Thyroid gland (tissue), 4 donors: ENCODE results near the gene SCGB1C2.

Experiments used
- CTCF ChIP-seq, 6 experiments: fragments of 200-600 bp in 3 of 6; fragments of 450-650 bp in 3 of 6; sonication (generic) in 3 of 6; IDR thresholded peaks; one replicate each; pipeline ENCODE4 v1.5.1; 2016 to 2019; ENCODE audit warnings: antibody characterized with exemption in 6 of 6, mild to moderate bottlenecking in 2 of 6, inconsistent platforms in 1 of 6, moderate library complexity in 1 of 6
- POLR2A ChIP-seq, 2 donors: fragments of 450-650 bp; IDR thresholded peaks; one replicate each; pipeline ENCODE4 v1.6.1; 2017; ENCODE audit warnings: antibody characterized with exemption in 2 of 2, mild to moderate bottlenecking in 2 of 2, moderate library complexity in 1 of 2

- TF ChIP-seq CTCF (IDR thresholded peaks at IDR 0.05) (no peak), POLR2A (IDR thresholded peaks at IDR 0.05) (no peak)
Observed at GRCh38 chr17:179781-180380, 42.5 kb downstream of the SCGB1C2 start.
